H9 (cell line): Measurements from ENCODE around the gene RBM3. TPM values are rescaled to one million over a fixed set of nuclear protein-coding genes. Genes with fewer than 3 reads are reported as not detected.

ENCODE experiments used
- DNase-seq: peaks from one replicate; pipeline ENCODE4 v3.0.0-alpha.2; 2017
- H2AFZ ChIP-seq: one replicate; pipeline ENCODE4 v1.6.1; 2013; ENCODE audit warnings: mild to moderate bottlenecking, low read length, control low read depth, moderate library complexity
- H2AK5ac ChIP-seq: 2 replicates; pipeline ENCODE4 v1.6.1; 2013; ENCODE audit warnings: low read length, control low read depth, mixed read lengths; ENCODE audit not compliant: insufficient read length
- H2BK120ac ChIP-seq: one replicate; pipeline ENCODE4 v1.6.1; 2013; ENCODE audit warnings: low read depth, mild to moderate bottlenecking, low read length, control low read depth, inconsistent platforms; ENCODE audit not compliant: poor library complexity, severe bottlenecking
- H2BK12ac ChIP-seq: 2 replicates; pipeline ENCODE4 v1.6.1; 2013; ENCODE audit warnings: low read length, control low read depth, mixed read lengths, low read depth; ENCODE audit not compliant: insufficient read length
- H2BK15ac ChIP-seq: 2 replicates; pipeline ENCODE4 v1.6.1; 2013; ENCODE audit warnings: low read depth, low read length, control low read depth
- H2BK20ac ChIP-seq: one replicate; pipeline ENCODE4 v1.6.1; 2013; ENCODE audit warnings: low read depth, mild to moderate bottlenecking, low read length, control low read depth, inconsistent platforms; ENCODE audit not compliant: poor library complexity, severe bottlenecking
- H2BK5ac ChIP-seq: 2 replicates; pipeline ENCODE4 v1.6.1; 2013; ENCODE audit warnings: low read length, control low read depth, mixed read lengths; ENCODE audit not compliant: insufficient read length
- H3K14ac ChIP-seq: 2 replicates; pipeline ENCODE4 v1.6.1; 2013; ENCODE audit warnings: low read length, control low read depth; ENCODE audit not compliant: insufficient read depth
- H3K18ac ChIP-seq: 2 replicates; pipeline ENCODE4 v1.6.1; 2013; ENCODE audit warnings: low read depth, mild to moderate bottlenecking, mixed read lengths, low read length, control low read depth; ENCODE audit not compliant: insufficient read length
- H3K23ac ChIP-seq: 2 replicates; pipeline ENCODE4 v1.6.1; 2013; ENCODE audit warnings: low read length, control low read depth, mixed read lengths, low read depth; ENCODE audit not compliant: insufficient read length
- H3K23me2 ChIP-seq: 2 replicates; pipeline ENCODE4 v1.6.1; 2013; ENCODE audit warnings: low read depth, mild to moderate bottlenecking, mixed read lengths, low read length, control low read depth; ENCODE audit not compliant: insufficient read length, poor library complexity, severe bottlenecking
- H3K27ac ChIP-seq: 2 replicates; pipeline ENCODE4 v1.5.1; 2013; ENCODE audit warnings: low read length, control low read depth, mixed read lengths, low read depth; ENCODE audit not compliant: insufficient read length
- H3K27me3 ChIP-seq: 2 replicates; pipeline ENCODE4 v1.6.1; 2013; ENCODE audit warnings: low read length, control low read depth, inconsistent platforms; ENCODE audit not compliant: insufficient read depth
- H3K4ac ChIP-seq: 2 replicates; pipeline ENCODE4 v1.6.1; 2013; ENCODE audit warnings: low read depth, mild to moderate bottlenecking, control low read depth, inconsistent platforms, low read length, moderate library complexity
- H3K4me1 ChIP-seq: 2 replicates; pipeline ENCODE4 v1.6.1; 2013; ENCODE audit warnings: low read length, control low read depth, inconsistent platforms; ENCODE audit not compliant: insufficient read depth
- H3K4me2 ChIP-seq: 2 replicates; pipeline ENCODE4 v1.6.1; 2013; ENCODE audit warnings: low read length, control low read depth, mixed read lengths; ENCODE audit not compliant: insufficient read length, insufficient read depth
- H3K56ac ChIP-seq: 2 replicates; pipeline ENCODE4 v1.6.1; 2013; ENCODE audit warnings: low read depth, mild to moderate bottlenecking, mixed read lengths, low read length, control low read depth; ENCODE audit not compliant: insufficient read length
- H3K79me1 ChIP-seq: 2 replicates; pipeline ENCODE4 v1.6.1; 2013; ENCODE audit warnings: low read depth, mild to moderate bottlenecking, moderate library complexity, low read length, control low read depth, inconsistent platforms; ENCODE audit not compliant: insufficient read depth, poor library complexity, severe bottlenecking
- H3K79me2 ChIP-seq: 2 replicates; pipeline ENCODE4 v1.6.1; 2013; ENCODE audit warnings: low read length, control low read depth, inconsistent platforms; ENCODE audit not compliant: insufficient read depth
- H3K9ac ChIP-seq: 2 replicates; pipeline ENCODE4 v1.6.1; 2013; ENCODE audit warnings: low read length, control low read depth, mixed read lengths; ENCODE audit not compliant: insufficient read length; ENCODE audit errors: extremely low read depth
- H3K9me3 ChIP-seq: one replicate; pipeline ENCODE4 v1.6.1; 2013; ENCODE audit warnings: low read depth, low read length, inconsistent platforms; ENCODE audit not compliant: control insufficient read depth
- H3T11ph ChIP-seq: one replicate; pipeline ENCODE4 v1.6.1; 2013; ENCODE audit warnings: mild to moderate bottlenecking, low read length, control low read depth, inconsistent platforms
- H4K20me1 ChIP-seq: one replicate; pipeline ENCODE4 v1.6.1; 2013; ENCODE audit not compliant: control insufficient read depth, insufficient read length, insufficient read depth
- H4K5ac ChIP-seq: 2 replicates; pipeline ENCODE4 v1.6.1; 2013; ENCODE audit warnings: low read depth, mild to moderate bottlenecking, mixed read lengths, low read length, control low read depth; ENCODE audit not compliant: insufficient read length
- H4K8ac ChIP-seq: replicated peaks from 2 replicates; pipeline ENCODE4 v1.6.1; 2013; ENCODE audit warnings: low read length, control low read depth, mixed read lengths, low read depth; ENCODE audit not compliant: insufficient read length
- H4K91ac ChIP-seq: 2 replicates; pipeline ENCODE4 v1.6.1; 2013; ENCODE audit warnings: low read depth, mild to moderate bottlenecking, moderate library complexity, mixed read lengths, low read length, control low read depth; ENCODE audit not compliant: insufficient read length
- H3K27ac Mint-ChIP-seq, 3 experiments: 2 replicates in 2 of 3; 3 replicates in 1 of 3; pipeline ENCODE4 v1.8.0; 2020 to 2021; ENCODE audit warnings: mixed read lengths in 3 of 3, mild to moderate bottlenecking in 1 of 3, moderate library complexity in 1 of 3
- H3K27me3 Mint-ChIP-seq: 2 replicates; pipeline ENCODE4 v1.8.0; 2021; ENCODE audit warnings: low read depth, mild to moderate bottlenecking, moderate library complexity, mixed read lengths
- H3K36me3 Mint-ChIP-seq, 3 experiments: 2 replicates in 2 of 3; 3 replicates in 1 of 3; pipeline ENCODE4 v1.8.0; 2020 to 2021; ENCODE audit warnings: low read depth in 3 of 3, mixed read lengths in 3 of 3; ENCODE audit not compliant: insufficient read depth in 1 of 3
- H3K4me1 Mint-ChIP-seq, 2 experiments: 2 replicates each; pipeline ENCODE4 v1.8.0; 2020; ENCODE audit warnings: mixed read lengths in 2 of 2
- H3K4me3 Mint-ChIP-seq, 2 experiments: 2 replicates in 1 of 2; 3 replicates in 1 of 2; pipeline ENCODE4 v1.8.0; 2020 to 2021; ENCODE audit warnings: mild to moderate bottlenecking in 2 of 2, mixed read lengths in 2 of 2, moderate library complexity in 1 of 2
- H3K9me3 Mint-ChIP-seq, 2 experiments: 2 replicates in 1 of 2; 3 replicates in 1 of 2; pipeline ENCODE4 v1.8.0; 2020; ENCODE audit warnings: mild to moderate bottlenecking in 2 of 2, mixed read lengths in 2 of 2, moderate library complexity in 1 of 2
- CTCF ChIP-seq: fragments of 200-600 bp; sonication (generic); conservative IDR thresholded peaks from 3 replicates; pipeline ENCODE4 v1.8.0; 2021; ENCODE audit warnings: antibody characterized with exemption, mild to moderate bottlenecking
- whole genome bisulfite sequencing: extraction: QIAGEN DNeasy Blood & Tissue Kit; methylation state at CpG from one replicate; pipeline ENCODE4 v1.1.7; 2013; ENCODE audit warnings: missing lambda C conversion rate, low lambda C conversion rate, mixed read lengths; ENCODE audit not compliant: insufficient read length; ENCODE audit errors: extremely low coverage; 5-methylcytosine and 5-hydroxymethylcytosine counted together
- total RNA-seq: library from RNA; stranded (reverse); gene quantifications from 2 replicates; pipeline ENCODE4 v1.2.1, GENCODE V29; 2021

Gene RBM3
- total RNA-seq, 1 experiment from 2014 or later, result 264 TPM

- H3K4me1 Mint-ChIP-seq, result peaks cover 2 to 4% of the 10 kb centered on the region in 2 experiments; a peak in 3 of 4 replicates
- Histone ChIP-seq H2BK20ac (no peak overlapping the region), H2BK15ac (no peak overlapping the region), H3K18ac (no peak overlapping the region), H2BK120ac (no peak overlapping the region), H3K4me1 (no peaks in the 10 kb centered on the region), H3K79me2 (no peaks in the 10 kb centered on the region), H3T11ph (no peak overlapping the region), H3K79me1 (no peaks in the 10 kb centered on the region), H4K8ac (no peak overlapping the region), H3K27ac (no peak overlapping the region), H3K4me2 (no peak overlapping the region), H3K27me3 (no peaks in the 10 kb centered on the region), H3K9me3 (peaks cover 41% of the 10 kb centered on the region), H4K5ac (no peak overlapping the region), H2AK5ac (no peak overlapping the region), H3K23me2 (no peaks in the 10 kb centered on the region), H2AFZ (no peak overlapping the region), H3K56ac (no peak overlapping the region), H3K23ac (no peak overlapping the region), H2BK12ac (no peak overlapping the region), H2BK5ac (no peak overlapping the region), H3K9ac (no peak overlapping the region), H3K4ac (no peak overlapping the region), H4K20me1 (no peaks in the 10 kb centered on the region), H3K14ac (no peak overlapping the region), H4K91ac (no peak overlapping the region)
- H3K27ac Mint-ChIP-seq, result no peak overlapping the region
- no peak for TF ChIP-seq CTCF
- no peak for DNase-seq
- no CpG with 5 or more reads among the region's 2 CpGs for WGBS
- H3K27me3 Mint-ChIP-seq, result no peaks in the 10 kb centered on the region; the same call in 1 of the 2 replicates
- no peak overlapping the region for H3K4me3 Mint-ChIP-seq
- peaks cover 50 to 62% of the 10 kb centered on the region in 2 experiments for H3K9me3 Mint-ChIP-seq
- H3K36me3 Mint-ChIP-seq, result peaks cover 6 to 13% (median 7%) of the 10 kb centered on the region in 3 experiments; a peak in 6 of 7 replicates
These were observed 21.6 kb downstream of the RBM3 start for GRCh38 chrX:48595929-48596328.
